GM10847 (cell line): ENCODE measurements around the gene LCOR.

Experiments
- POLR2A ChIP-seq: IDR thresholded peaks from 2 replicates; pipeline ENCODE4 v1.6.1; 2011; ENCODE audit not compliant: insufficient read length; ENCODE audit errors: extremely low read depth

LCOR gene

GRCh38 chr10:97004591-97004990, 172.5 kb downstream of the LCOR start:
- TF ChIP-seq POLR2A, result no peak

- TF ChIP-seq POLR2A, result no peak
These were observed 173.3 kb downstream of the LCOR start for GRCh38 chr10:97005349-97005748.

- TF ChIP-seq POLR2A, result no peak
These were observed 174.3 kb downstream of the LCOR start for GRCh38 chr10:97006364-97006763.

- no peak for TF ChIP-seq POLR2A
These were observed 175.3 kb downstream of the LCOR start for GRCh38 chr10:97007417-97007816.

GRCh38 chr10:97010695-97011206, 178.7 kb downstream of the LCOR start:
- TF ChIP-seq POLR2A, result no peak

GRCh38 chr10:97011397-97011796, 179.3 kb downstream of the LCOR start:
- no peak for TF ChIP-seq POLR2A

- TF ChIP-seq POLR2A, result no peak
These were observed 180.4 kb downstream of the LCOR start for GRCh38 chr10:97012470-97012869.

- no peak for TF ChIP-seq POLR2A
These were observed 181.5 kb downstream of the LCOR start for GRCh38 chr10:97013568-97013967.

- no peak for TF ChIP-seq POLR2A
These were observed 181.9 kb downstream of the LCOR start for GRCh38 chr10:97013983-97014382.

- TF ChIP-seq POLR2A, result no peak
These were observed 183.1 kb downstream of the LCOR start for GRCh38 chr10:97015240-97015639.

- TF ChIP-seq POLR2A, result no peak
These were observed 184.8 kb downstream of the LCOR start for GRCh38 chr10:97016728-97017473.

GRCh38 chr10:97017474-97017903, 185.4 kb downstream of the LCOR start:
- TF ChIP-seq POLR2A, result no peak

- TF ChIP-seq POLR2A, result no peak
These were observed 186.4 kb downstream of the LCOR start for GRCh38 chr10:97018251-97019212.

GRCh38 chr10:97019213-97019844, 187.2 kb downstream of the LCOR start:
- no peak for TF ChIP-seq POLR2A

- no peak for TF ChIP-seq POLR2A
These were observed 188.6 kb downstream of the LCOR start for GRCh38 chr10:97020452-97021400.

GRCh38 chr10:97022616-97023015, 190.5 kb downstream of the LCOR start:
- no peak for TF ChIP-seq POLR2A
